DND-41 (cell line): ENCODE data around the gene VPS52.

Experiments used
- ATAC-seq: fragments of 200-7000 bp; cut with Tn5 transposase; 3 replicates; pipeline ENCODE4 v1.9.1; 2021; ENCODE audit warnings: low read depth; ENCODE audit not compliant: insufficient read depth
- DNase-seq: peaks from one replicate; pipeline ENCODE4 v3.0.0-alpha.2; 2020
- H2AFZ ChIP-seq: 2 replicates; pipeline ENCODE4 v1.6.0; 2012; ENCODE audit warnings: low read depth, low read length
- H3K27ac ChIP-seq: 2 replicates; pipeline ENCODE4 v1.5.1; 2012; ENCODE audit warnings: low read length, inconsistent platforms
- H3K27me3 ChIP-seq: fragments of 200-600 bp; sonication (generic); 2 replicates; pipeline ENCODE4 v1.6.0; 2012; ENCODE audit warnings: low read length, mild to moderate bottlenecking, inconsistent platforms; ENCODE audit not compliant: insufficient read depth, poor library complexity
- H3K36me3 ChIP-seq: 2 replicates; pipeline ENCODE4 v1.5.1; 2012; ENCODE audit warnings: low read length, inconsistent platforms; ENCODE audit not compliant: insufficient read depth
- H3K4me1 ChIP-seq: 2 replicates; pipeline ENCODE4 v1.5.1; 2012; ENCODE audit warnings: mild to moderate bottlenecking, low read length; ENCODE audit not compliant: insufficient read depth
- H3K4me2 ChIP-seq: 2 replicates; pipeline ENCODE4 v1.6.0; 2012; ENCODE audit warnings: mild to moderate bottlenecking, moderate library complexity, low read length, inconsistent platforms; ENCODE audit not compliant: insufficient read depth
- H3K4me3 ChIP-seq, 2 experiments: fragments of 200-600 bp in 1 of 2; shearing (Covaris generic) in 1 of 2; 2 replicates each; pipeline ENCODE4 v1.5.1; 2012 to 2016; ENCODE audit warnings: inconsistent platforms in 2 of 2, low read length in 2 of 2, mild to moderate bottlenecking in 2 of 2, low read depth in 1 of 2, moderate library complexity in 1 of 2
- H3K79me2 ChIP-seq: 2 replicates; pipeline ENCODE4 v1.6.0; 2012; ENCODE audit warnings: low read length, inconsistent platforms; ENCODE audit not compliant: insufficient read depth
- H3K9ac ChIP-seq: 2 replicates; pipeline ENCODE4 v1.6.0; 2012; ENCODE audit warnings: low read depth, mild to moderate bottlenecking, inconsistent platforms, low read length, moderate library complexity
- H3K9me3 ChIP-seq: 2 replicates; pipeline ENCODE4 v1.5.1; 2012; ENCODE audit warnings: low read length, moderate library complexity, mild to moderate bottlenecking, inconsistent platforms; ENCODE audit not compliant: insufficient read depth, severe bottlenecking
- H4K20me1 ChIP-seq: 2 replicates; pipeline ENCODE4 v1.6.0; 2012; ENCODE audit warnings: low read length; ENCODE audit not compliant: insufficient read depth
- EZH2 ChIP-seq: IDR thresholded peaks from 3 replicates; pipeline ENCODE4 v1.6.1; 2012; ENCODE audit warnings: borderline replicate concordance, low read depth, mild to moderate bottlenecking, moderate library complexity, low read length, inconsistent platforms; ENCODE audit not compliant: severe bottlenecking
- TF ChIP-seq, protein P1 (sequence below): IDR thresholded peaks from 2 replicates; pipeline ENCODE4 v1.5.1; 2012; ENCODE audit warnings: borderline replicate concordance, low read length, moderate library complexity, mild to moderate bottlenecking; ENCODE audit not compliant: poor library complexity, severe bottlenecking; ENCODE audit errors: extremely low read depth

VPS52 gene

DNA sequence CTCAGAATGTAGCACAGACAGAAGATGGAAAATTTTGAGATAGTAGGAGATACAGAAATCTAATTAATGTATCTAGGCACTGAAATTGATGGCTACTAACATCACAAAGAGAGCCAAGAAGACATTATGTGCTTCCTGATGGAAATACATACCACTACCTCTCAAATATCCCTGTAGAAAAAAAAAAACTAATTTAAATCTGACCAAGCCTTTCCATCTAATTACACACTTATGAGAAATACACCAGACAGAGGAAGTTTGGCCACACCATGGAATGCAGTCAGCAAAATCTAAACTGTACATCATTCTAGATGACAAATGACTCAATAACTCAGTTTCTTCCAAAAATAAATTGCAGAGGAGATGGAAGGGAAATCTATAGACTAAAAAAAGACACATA, 18.9 kb downstream of the VPS52 start:
- DNase-seq (no peak), ATAC-seq (no peak)
- Histone ChIP-seq H3K9me3 (no peaks in the 10 kb centered on the region), H3K4me2 (no peak overlapping the region), H3K4me3 (no peak overlapping the region), H2AFZ (no peak overlapping the region), H3K4me1 (peaks cover 38% of the 10 kb centered on the region), H3K27me3 (no peaks in the 10 kb centered on the region), H3K9ac (no peak overlapping the region), H3K27ac (no peak overlapping the region), H4K20me1 (no peaks in the 10 kb centered on the region), H3K36me3 (peaks cover 28% of the 10 kb centered on the region), H3K79me2 (peaks cover 14% of the 10 kb centered on the region)
- no peak for TF ChIP-seq EZH2
- TF ChIP-seq, protein P1, sequence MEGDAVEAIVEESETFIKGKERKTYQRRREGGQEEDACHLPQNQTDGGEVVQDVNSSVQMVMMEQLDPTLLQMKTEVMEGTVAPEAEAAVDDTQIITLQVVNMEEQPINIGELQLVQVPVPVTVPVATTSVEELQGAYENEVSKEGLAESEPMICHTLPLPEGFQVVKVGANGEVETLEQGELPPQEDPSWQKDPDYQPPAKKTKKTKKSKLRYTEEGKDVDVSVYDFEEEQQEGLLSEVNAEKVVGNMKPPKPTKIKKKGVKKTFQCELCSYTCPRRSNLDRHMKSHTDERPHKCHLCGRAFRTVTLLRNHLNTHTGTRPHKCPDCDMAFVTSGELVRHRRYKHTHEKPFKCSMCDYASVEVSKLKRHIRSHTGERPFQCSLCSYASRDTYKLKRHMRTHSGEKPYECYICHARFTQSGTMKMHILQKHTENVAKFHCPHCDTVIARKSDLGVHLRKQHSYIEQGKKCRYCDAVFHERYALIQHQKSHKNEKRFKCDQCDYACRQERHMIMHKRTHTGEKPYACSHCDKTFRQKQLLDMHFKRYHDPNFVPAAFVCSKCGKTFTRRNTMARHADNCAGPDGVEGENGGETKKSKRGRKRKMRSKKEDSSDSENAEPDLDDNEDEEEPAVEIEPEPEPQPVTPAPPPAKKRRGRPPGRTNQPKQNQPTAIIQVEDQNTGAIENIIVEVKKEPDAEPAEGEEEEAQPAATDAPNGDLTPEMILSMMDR: no peak

DNA sequence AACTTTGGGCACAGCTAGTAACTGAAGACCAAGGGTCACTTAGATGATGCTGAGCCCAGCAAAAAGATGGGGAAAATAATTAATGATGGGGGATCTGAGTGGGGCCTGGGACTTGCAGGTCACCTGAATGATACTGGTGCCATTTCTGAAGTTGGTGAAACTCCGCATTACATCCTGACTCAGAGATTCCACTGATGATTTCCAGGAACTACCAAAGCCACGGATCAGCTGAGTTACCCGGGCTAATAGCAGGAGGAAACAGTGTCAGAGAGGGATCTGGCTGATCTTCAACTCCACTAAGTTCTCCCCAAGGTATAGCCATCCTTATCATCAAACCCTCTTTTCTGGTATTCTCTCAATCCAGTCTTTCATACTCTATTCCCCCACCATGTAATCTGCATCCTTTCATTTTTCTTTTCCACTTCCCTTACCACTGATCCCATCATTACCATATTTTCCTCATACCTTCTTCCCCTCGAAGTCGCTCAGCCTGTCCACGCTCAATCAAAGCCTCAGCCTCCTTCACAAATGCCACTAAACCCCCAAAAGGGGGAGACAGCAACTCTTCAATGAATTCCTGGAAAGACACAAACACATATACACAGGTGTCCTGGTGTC, 20.2 kb downstream of the VPS52 start:
- Histone ChIP-seq H3K4me1 (peaks cover 39% of the 10 kb centered on the region), H3K4me2 (peak overlapping the region; percentile 8; the same call in 1 of the 2 replicates), H3K79me2 (peaks cover 14% of the 10 kb centered on the region), H3K4me3 (no peak overlapping the region), H3K27me3 (no peaks in the 10 kb centered on the region), H4K20me1 (no peaks in the 10 kb centered on the region), H2AFZ (no peak overlapping the region), H3K36me3 (peaks cover 21% of the 10 kb centered on the region), H3K9ac (no peak overlapping the region), H3K9me3 (no peaks in the 10 kb centered on the region), H3K27ac (no peak overlapping the region)
- no peak for ATAC-seq
- TF ChIP-seq, protein P1: peak; percentile 4
- TF ChIP-seq EZH2: no peak
- DNase-seq: no peak

DNA sequence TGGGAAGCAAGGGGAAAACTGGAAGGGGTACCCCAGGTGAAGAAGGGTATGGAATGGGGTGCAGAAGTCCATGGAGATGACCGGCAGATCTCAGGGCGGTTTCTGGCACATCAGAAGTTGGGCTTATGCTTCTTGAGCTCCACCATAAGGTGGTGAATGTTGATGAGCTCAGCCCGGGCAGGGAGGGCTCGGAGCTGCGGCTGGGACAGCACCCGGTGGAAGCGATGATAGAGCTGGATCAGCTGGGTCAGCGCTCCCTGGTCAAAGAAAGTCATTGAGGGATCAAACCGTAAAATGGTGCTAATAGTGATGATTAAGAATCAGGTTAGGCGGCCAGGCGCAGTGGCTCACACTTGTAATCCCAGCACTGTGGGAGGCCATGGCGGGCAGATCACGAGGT, 20.9 kb downstream of the VPS52 start:
- Histone ChIP-seq H3K36me3 (peaks cover 21% of the 10 kb centered on the region), H3K27me3 (no peaks in the 10 kb centered on the region), H3K4me3 (peak overlapping the region in 1 of 2 experiments; percentile 63; a peak in 2 of 4 replicates), H3K27ac (peak overlapping the region; percentile 85), H3K4me1 (peaks cover 39% of the 10 kb centered on the region), H3K4me2 (peak overlapping the region; percentile 88), H2AFZ (no peak overlapping the region), H3K9me3 (no peaks in the 10 kb centered on the region), H3K9ac (peak overlapping the region; percentile 72; the same call in 1 of the 2 replicates), H4K20me1 (no peaks in the 10 kb centered on the region), H3K79me2 (peaks cover 14% of the 10 kb centered on the region)
- ATAC-seq (no peak), DNase-seq (no peak)
- TF ChIP-seq, protein P1: no peak
- no peak for TF ChIP-seq EZH2
